ENCODE measurements around the gene FNDC11. TPM values are rescaled to one million over a fixed set of nuclear protein-coding genes. Genes with fewer than 3 reads are reported as not detected.
A peak's percentile ranks its signal among the peaks of the same experiment; 100 is the strongest.

FNDC11 gene
- total and polyA plus RNA-seq, 2 of the 13 experiments (the other 11 are each of a cell fraction or from before 2014, with no cell fraction given) = 0.07 TPM; not detected in 1

GRCh38 chr20:63537525-63538203, 16.3 kb upstream of the FNDC11 start (continued):
- 0 out of 2 replicates have a peak, but pooled peaks have one; percentile 36 for TF ChIP-seq EED (CRISPR knock-in tag; IDR thresholded peaks at IDR 0.05)
- TF ChIP-seq FOSL1 (CRISPR knock-in tag; IDR thresholded peaks at IDR 0.05; ENCODE audit: borderline replicate concordance) = no peak
- TF ChIP-seq, protein P1, sequence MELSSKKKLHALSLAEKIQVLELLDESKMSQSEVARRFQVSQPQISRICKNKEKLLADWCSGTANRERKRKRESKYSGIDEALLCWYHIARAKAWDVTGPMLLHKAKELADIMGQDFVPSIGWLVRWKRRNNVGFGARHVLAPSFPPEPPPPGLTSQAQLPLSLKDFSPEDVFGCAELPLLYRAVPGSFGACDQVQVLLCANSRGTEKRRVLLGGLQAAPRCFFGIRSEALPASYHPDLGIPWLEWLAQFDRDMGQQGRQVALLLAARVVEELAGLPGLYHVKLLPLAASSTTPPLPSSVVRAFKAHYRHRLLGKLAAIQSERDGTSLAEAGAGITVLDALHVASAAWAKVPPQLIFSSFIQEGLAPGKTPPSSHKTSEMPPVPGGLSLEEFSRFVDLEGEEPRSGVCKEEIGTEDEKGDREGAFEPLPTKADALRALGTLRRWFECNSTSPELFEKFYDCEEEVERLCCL (CRISPR knock-in tag; IDR thresholded peaks at IDR 0.05; ENCODE audit: borderline replicate concordance) = no peak
- no peak for TF ChIP-seq RBAK (CRISPR knock-in tag; IDR thresholded peaks at IDR 0.05)
- TF ChIP-seq, protein P2, sequence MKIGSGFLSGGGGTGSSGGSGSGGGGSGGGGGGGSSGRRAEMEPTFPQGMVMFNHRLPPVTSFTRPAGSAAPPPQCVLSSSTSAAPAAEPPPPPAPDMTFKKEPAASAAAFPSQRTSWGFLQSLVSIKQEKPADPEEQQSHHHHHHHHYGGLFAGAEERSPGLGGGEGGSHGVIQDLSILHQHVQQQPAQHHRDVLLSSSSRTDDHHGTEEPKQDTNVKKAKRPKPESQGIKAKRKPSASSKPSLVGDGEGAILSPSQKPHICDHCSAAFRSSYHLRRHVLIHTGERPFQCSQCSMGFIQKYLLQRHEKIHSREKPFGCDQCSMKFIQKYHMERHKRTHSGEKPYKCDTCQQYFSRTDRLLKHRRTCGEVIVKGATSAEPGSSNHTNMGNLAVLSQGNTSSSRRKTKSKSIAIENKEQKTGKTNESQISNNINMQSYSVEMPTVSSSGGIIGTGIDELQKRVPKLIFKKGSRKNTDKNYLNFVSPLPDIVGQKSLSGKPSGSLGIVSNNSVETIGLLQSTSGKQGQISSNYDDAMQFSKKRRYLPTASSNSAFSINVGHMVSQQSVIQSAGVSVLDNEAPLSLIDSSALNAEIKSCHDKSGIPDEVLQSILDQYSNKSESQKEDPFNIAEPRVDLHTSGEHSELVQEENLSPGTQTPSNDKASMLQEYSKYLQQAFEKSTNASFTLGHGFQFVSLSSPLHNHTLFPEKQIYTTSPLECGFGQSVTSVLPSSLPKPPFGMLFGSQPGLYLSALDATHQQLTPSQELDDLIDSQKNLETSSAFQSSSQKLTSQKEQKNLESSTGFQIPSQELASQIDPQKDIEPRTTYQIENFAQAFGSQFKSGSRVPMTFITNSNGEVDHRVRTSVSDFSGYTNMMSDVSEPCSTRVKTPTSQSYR (CRISPR knock-in tag; IDR thresholded peaks at IDR 0.05; ENCODE audit: borderline replicate concordance) = no peak
- TF ChIP-seq, protein P3, sequence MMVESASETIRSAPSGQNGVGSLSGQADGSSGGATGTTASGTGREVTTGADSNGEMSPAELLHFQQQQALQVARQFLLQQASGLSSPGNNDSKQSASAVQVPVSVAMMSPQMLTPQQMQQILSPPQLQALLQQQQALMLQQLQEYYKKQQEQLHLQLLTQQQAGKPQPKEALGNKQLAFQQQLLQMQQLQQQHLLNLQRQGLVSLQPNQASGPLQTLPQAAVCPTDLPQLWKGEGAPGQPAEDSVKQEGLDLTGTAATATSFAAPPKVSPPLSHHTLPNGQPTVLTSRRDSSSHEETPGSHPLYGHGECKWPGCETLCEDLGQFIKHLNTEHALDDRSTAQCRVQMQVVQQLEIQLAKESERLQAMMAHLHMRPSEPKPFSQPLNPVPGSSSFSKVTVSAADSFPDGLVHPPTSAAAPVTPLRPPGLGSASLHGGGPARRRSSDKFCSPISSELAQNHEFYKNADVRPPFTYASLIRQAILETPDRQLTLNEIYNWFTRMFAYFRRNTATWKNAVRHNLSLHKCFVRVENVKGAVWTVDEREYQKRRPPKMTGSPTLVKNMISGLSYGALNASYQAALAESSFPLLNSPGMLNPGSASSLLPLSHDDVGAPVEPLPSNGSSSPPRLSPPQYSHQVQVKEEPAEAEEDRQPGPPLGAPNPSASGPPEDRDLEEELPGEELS (CRISPR knock-in tag; IDR thresholded peaks at IDR 0.05) = peak; percentile 54
- TF ChIP-seq ZSCAN5A (CRISPR knock-in tag; IDR thresholded peaks at IDR 0.05; ENCODE audit: borderline replicate concordance) = peak; percentile 81; the same call in 1 of the 2 replicates
- TF ChIP-seq ZNF768 (CRISPR knock-in tag; IDR thresholded peaks at IDR 0.05) = peak; percentile 79
- TF ChIP-seq, protein P4, sequence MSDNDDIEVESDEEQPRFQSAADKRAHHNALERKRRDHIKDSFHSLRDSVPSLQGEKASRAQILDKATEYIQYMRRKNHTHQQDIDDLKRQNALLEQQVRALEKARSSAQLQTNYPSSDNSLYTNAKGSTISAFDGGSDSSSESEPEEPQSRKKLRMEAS (IDR thresholded peaks at IDR 0.05) = no peak; the same call in 1 of the 2 replicates
- TF ChIP-seq ZNF724P (CRISPR knock-in tag; IDR thresholded peaks at IDR 0.05; ENCODE audit: borderline replicate concordance) = peak; percentile 89; the same call in 1 of the 2 replicates
- no peak for TF ChIP-seq ZNF577 (CRISPR knock-in tag; IDR thresholded peaks at IDR 0.05; ENCODE audit: borderline replicate concordance, low read depth)
- peak; percentile 91; the same call in 1 of the 2 replicates for TF ChIP-seq SMAD1 (CRISPR knock-in tag; IDR thresholded peaks at IDR 0.05; ENCODE audit: borderline replicate concordance, low read depth)
- peak; percentile 21; the same call in 1 of the 2 replicates for TF ChIP-seq TBX3 (IDR thresholded peaks at IDR 0.05; ENCODE audit: borderline replicate concordance)
- TF ChIP-seq ZMYM3 (CRISPR knock-in tag; IDR thresholded peaks at IDR 0.05) = peak; percentile 94
- TF ChIP-seq HCFC1 (IDR thresholded peaks at IDR 0.05; ENCODE audit: low read depth, low read length) = peak; percentile 29; the same call in 1 of the 2 replicates
- 0 out of 2 replicates have a peak, but pooled peaks have one; percentile 4 for TF ChIP-seq USF2 (IDR thresholded peaks at IDR 0.05; ENCODE audit: low read depth, low read length)
- TF ChIP-seq USF2 (CRISPR knock-in tag; IDR thresholded peaks at IDR 0.05; ENCODE audit: borderline replicate concordance) = no peak

All from HepG2 (cell line).